ENCODE results near the gene MROH8.

DNA sequence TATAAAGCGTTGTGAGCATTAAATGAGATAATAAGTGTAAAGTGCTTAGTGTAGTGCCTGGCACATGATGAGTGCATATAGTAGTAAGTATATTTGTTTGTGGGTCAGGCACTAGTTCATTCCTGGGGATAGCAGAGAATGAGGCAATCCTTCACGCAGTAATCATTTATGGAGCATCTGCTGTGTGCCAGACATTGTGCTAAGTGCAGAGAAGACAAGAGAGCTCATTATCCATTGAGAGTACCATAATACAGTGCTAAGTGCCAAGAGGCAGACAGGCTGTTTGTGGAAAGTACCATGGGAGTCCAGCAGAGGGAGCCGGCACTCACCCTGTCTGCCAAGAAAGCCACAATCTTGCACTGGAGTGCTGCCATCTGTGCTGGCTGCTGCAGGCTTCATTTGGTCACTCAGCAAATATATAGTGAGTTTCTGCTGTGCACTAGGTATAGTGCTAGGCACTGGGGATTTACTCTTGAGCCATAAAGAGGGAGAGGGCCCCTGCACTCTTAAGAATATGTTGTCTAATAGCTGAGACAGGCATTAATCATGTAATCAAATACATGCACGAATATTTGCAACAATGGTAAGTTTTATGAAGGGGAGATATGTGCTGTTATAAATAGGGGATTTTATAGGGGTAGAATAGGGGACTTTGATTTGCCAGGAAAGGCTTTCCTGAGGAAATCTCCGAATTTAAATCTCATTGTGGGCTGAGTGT is 12.9 kb upstream of the MROH8 start:
- TF ChIP-seq, protein P1, sequence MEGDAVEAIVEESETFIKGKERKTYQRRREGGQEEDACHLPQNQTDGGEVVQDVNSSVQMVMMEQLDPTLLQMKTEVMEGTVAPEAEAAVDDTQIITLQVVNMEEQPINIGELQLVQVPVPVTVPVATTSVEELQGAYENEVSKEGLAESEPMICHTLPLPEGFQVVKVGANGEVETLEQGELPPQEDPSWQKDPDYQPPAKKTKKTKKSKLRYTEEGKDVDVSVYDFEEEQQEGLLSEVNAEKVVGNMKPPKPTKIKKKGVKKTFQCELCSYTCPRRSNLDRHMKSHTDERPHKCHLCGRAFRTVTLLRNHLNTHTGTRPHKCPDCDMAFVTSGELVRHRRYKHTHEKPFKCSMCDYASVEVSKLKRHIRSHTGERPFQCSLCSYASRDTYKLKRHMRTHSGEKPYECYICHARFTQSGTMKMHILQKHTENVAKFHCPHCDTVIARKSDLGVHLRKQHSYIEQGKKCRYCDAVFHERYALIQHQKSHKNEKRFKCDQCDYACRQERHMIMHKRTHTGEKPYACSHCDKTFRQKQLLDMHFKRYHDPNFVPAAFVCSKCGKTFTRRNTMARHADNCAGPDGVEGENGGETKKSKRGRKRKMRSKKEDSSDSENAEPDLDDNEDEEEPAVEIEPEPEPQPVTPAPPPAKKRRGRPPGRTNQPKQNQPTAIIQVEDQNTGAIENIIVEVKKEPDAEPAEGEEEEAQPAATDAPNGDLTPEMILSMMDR (conservative IDR thresholded peaks at IDR 0.05 in 1 of 2, IDR thresholded peaks at IDR 0.05 in 1 of 2; ENCODE audit: extremely low read depth in 1 of 2, insufficient read depth in 1 of 2, low read depth in 1 of 2, low read length in 2 of 2), result peak; percentile 89 to 93
- TF ChIP-seq EZH2 (IDR thresholded peaks at IDR 0.05; ENCODE audit: borderline replicate concordance, low read length), result no peak

Measured in mammary epithelial cell (primary cell).